BE2C (cell line): Measurements from ENCODE around the gene TYW3.

Experiments
- DNase-seq: peaks from one replicate; pipeline ENCODE4 v3.0.0-alpha.2; 2020
- H3K27me3 ChIP-seq: fragments of 250-450 bp; sonication (Bioruptor Pico); 2 replicates; pipeline ENCODE4 v1.5.1; 2020; ENCODE audit warnings: mild to moderate bottlenecking
- H3K36me3 ChIP-seq: fragments of 250-450 bp; sonication (Bioruptor Pico); 2 replicates; pipeline ENCODE4 v1.5.1; 2020; ENCODE audit warnings: mild to moderate bottlenecking
- H3K4me1 ChIP-seq: fragments of 250-450 bp; sonication (Bioruptor Pico); 2 replicates; pipeline ENCODE4 v1.5.1; 2020
- H3K4me3 ChIP-seq: 2 replicates; pipeline ENCODE4 v1.5.1; 2011; ENCODE audit warnings: low read depth, low read length
- H3K9me3 ChIP-seq: fragments of 250-450 bp; sonication (Bioruptor Pico); 2 replicates; pipeline ENCODE4 v1.5.1; 2020
- TF ChIP-seq, protein P1 (sequence below): IDR thresholded peaks from 2 replicates; pipeline ENCODE4 v1.5.1; 2012; ENCODE audit warnings: mild to moderate bottlenecking, low read depth, low read length

The TYW3 gene

DNA sequence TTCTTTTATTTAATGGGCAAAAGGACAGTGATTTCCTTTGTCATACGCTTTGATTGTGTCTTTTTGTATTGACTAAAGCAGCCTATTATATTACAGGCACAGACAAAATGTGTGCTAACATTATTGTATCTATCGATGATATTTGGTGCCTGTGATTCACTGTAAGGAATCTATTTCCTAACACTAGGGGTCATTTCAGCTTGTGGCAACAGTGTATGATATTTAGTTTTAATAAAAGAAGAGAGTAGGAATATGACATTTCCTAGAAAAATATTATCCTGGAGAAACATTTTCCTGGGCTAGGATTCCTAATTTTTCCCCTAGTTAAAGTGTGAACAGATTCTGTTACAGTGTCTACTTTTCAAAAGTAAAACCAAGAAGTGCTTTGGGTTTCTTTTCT is 42.8 kb downstream of the TYW3 start:
- no peaks in the 10 kb centered on the region for H3K36me3 ChIP-seq
- H3K27me3 ChIP-seq, result peaks cover 17% of the 10 kb centered on the region

DNA sequence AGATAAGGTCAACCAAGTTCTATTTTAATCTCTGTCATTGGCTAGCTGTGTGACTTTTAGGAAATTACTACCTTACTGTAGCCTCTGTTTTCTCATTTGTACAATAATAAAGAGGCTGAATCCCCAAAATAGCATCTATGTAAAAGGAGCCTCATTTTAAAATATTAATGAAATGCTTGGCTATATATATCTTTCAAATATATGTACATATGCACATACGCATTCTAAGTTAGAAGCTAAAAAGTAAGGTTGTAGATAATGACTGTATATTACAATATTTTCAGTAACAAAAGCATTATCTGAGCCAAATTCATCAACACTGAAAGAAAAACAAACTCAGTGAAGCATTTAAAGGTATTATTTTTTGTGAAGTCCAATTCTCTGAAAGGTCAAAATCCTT is 44.6 kb downstream of the TYW3 start:
- H3K4me3 ChIP-seq, result no peak overlapping the region
- H3K27me3 ChIP-seq, result peaks cover 16% of the 10 kb centered on the region
- no peaks in the 10 kb centered on the region for H3K4me1 ChIP-seq
- DNase-seq, result no peak
- H3K9me3 ChIP-seq, result no peaks in the 10 kb centered on the region
- no peaks in the 10 kb centered on the region for H3K36me3 ChIP-seq
- TF ChIP-seq, protein P1, sequence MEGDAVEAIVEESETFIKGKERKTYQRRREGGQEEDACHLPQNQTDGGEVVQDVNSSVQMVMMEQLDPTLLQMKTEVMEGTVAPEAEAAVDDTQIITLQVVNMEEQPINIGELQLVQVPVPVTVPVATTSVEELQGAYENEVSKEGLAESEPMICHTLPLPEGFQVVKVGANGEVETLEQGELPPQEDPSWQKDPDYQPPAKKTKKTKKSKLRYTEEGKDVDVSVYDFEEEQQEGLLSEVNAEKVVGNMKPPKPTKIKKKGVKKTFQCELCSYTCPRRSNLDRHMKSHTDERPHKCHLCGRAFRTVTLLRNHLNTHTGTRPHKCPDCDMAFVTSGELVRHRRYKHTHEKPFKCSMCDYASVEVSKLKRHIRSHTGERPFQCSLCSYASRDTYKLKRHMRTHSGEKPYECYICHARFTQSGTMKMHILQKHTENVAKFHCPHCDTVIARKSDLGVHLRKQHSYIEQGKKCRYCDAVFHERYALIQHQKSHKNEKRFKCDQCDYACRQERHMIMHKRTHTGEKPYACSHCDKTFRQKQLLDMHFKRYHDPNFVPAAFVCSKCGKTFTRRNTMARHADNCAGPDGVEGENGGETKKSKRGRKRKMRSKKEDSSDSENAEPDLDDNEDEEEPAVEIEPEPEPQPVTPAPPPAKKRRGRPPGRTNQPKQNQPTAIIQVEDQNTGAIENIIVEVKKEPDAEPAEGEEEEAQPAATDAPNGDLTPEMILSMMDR, result no peak

More for the DNA sequence above, 42.8 kb downstream of the TYW3 start:
- DNase-seq, result no peak
- TF ChIP-seq, protein P1, result no peak
- Histone ChIP-seq H3K4me3 (no peak overlapping the region), H3K4me1 (no peaks in the 10 kb centered on the region), H3K9me3 (no peaks in the 10 kb centered on the region)

DNA sequence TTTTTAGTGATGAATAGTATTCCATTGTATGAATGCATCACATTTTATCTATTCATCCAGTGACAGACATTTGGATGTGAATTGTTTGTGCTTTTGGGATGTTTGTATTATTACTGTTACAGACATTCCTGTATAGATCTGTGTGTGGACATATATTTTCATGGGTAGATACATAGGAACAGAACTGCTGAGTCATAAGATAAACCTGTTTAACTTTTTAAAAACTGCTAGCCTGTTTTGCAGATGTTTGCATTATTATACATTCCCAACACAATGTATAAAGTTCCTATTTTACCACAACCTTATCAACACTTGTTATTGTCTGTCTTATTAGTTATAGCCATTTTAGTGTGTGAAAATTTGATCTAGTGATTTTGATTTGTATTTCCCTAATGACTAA is 46.8 kb downstream of the TYW3 start:
- TF ChIP-seq, protein P1, result no peak
- H3K4me3 ChIP-seq, result no peak overlapping the region

DNA sequence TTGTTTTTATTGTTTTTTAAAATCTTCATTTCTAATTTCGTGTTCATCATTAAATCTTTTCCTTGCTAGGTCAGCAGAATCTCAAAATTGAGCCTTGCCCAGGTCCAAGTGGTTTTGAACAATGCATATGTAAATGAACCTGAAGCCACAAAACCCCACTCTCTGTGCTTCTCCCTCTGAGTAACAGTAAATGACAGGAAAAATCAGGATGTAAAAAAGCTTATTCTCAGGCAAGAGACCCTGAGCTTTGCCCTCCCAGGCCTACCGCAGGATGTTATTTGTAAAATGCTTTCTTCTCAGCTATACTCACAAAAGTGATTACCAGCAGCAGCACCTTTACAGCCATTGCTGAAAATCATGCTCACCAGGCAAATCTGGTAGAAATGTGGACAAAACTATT is 47.6 kb downstream of the TYW3 start:
- H3K9me3 ChIP-seq, result no peaks in the 10 kb centered on the region
- no peak overlapping the region for H3K4me3 ChIP-seq
- no peak for DNase-seq
- no peaks in the 10 kb centered on the region for H3K36me3 ChIP-seq
- no peaks in the 10 kb centered on the region for H3K4me1 ChIP-seq
- H3K27me3 ChIP-seq, result peaks cover 8% of the 10 kb centered on the region; the same call in 1 of the 2 replicates
- TF ChIP-seq, protein P1, result no peak

More for the DNA sequence above, 46.8 kb downstream of the TYW3 start:
- Histone ChIP-seq H3K36me3 (no peaks in the 10 kb centered on the region), H3K9me3 (no peaks in the 10 kb centered on the region), H3K4me1 (no peaks in the 10 kb centered on the region), H3K27me3 (peaks cover 8% of the 10 kb centered on the region; the same call in 1 of the 2 replicates)
- no peak for DNase-seq

DNA sequence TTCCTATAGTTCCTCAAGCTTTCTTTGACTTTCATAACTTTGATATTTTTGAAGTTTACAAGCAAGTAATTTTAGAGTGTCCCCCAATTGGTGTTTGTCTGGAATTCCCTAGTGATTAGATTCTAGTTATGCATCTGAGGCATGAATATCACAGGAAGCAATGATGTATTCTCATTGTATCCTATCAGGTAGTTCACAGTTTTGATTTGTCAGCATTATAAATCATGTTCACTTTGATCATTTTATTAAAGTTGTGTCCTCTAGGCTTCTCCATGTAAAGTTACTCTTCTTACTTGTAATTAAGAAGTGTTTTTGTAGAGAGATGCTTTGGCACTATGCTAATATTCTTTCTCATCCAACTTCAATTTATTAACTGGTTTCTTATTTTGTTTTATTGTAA is 53.0 kb downstream of the TYW3 start:
- H3K9me3 ChIP-seq, result no peaks in the 10 kb centered on the region
- no peak for DNase-seq

DNA sequence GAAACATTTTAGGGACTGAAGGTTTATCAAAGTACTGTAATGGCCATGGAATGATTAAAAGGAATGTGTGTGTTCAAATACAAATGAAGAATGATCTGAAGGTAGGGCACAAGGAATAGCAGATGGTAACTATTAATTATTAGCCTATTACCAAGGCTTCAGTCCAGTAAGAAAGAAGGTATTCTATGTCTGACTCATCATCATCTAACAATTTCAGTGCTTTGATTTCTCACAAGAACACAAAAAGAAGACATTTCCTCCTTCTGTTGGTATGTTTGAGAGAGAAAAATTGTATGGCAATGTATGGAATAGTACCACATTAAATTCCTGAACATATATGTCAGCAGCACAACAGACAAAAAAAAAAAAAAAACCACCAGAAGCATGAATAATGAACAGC is 57.5 kb downstream of the TYW3 start:
- H3K9me3 ChIP-seq, result no peaks in the 10 kb centered on the region

More for the DNA sequence above, 53.0 kb downstream of the TYW3 start:
- Histone ChIP-seq H3K4me3 (no peak overlapping the region), H3K36me3 (no peaks in the 10 kb centered on the region), H3K4me1 (no peaks in the 10 kb centered on the region), H3K27me3 (no peaks in the 10 kb centered on the region)
- TF ChIP-seq, protein P1, result no peak

More for the DNA sequence above, 57.5 kb downstream of the TYW3 start:
- DNase-seq, result no peak
- H3K4me3 ChIP-seq, result no peak overlapping the region
- TF ChIP-seq, protein P1, result no peak
- no peaks in the 10 kb centered on the region for H3K36me3 ChIP-seq
- no peaks in the 10 kb centered on the region for H3K4me1 ChIP-seq
- no peaks in the 10 kb centered on the region for H3K27me3 ChIP-seq
